HepG2 (cell line): ENCODE measurements around the gene CBX5. TPM values are rescaled to one million over a fixed set of nuclear protein-coding genes. Genes with fewer than 3 reads are reported as not detected.

ENCODE experiments used
- ATAC-seq: fragments of 200-7000 bp; cut with Tn5 transposase; 3 replicates; pipeline ENCODE4 v1.9.1; 2020; ENCODE audit warnings: mild to moderate bottlenecking, moderate library complexity
- BruUV-seq: library from RNA; stranded (reverse); fragments of 400-500 nt; replicated peaks from 2 replicates; lab custom pipeline; 2021; lab: Mats Ljungman, UMichigan
- CTCF ChIA-PET: fragments of 300-600 bp; formaldehyde crosslinking; extraction: SDS; loops from one replicate; lab custom pipeline; 2021; ENCODE audit warnings: low total read pairs, inconsistent platforms, low intra/inter-chr PET ratio; lab: Yijun Ruan, JAX
- POLR2A ChIA-PET: fragments of 350-600 bp; sonication (Branson Sonifier 250); formaldehyde crosslinking; loops from one replicate; lab custom pipeline; 2020; ENCODE audit warnings: antibody characterized with exemption, inconsistent platforms; lab: Yijun Ruan, JAX
- DNase-seq: peaks from one replicate; pipeline ENCODE4 v3.0.0-alpha.2; 2015; ENCODE audit warnings: low spot score
- FAIRE-seq: peaks from 3 replicates; lab custom pipeline; 2011; peaks lifted over from hg19 to GRCh38; lab: Jason Lieb, UNC
- H2AFZ ChIP-seq: one replicate; pipeline ENCODE4 v1.6.1; 2011; ENCODE audit warnings: low read length, inconsistent platforms
- H3K27ac ChIP-seq: fragments of 300-600 bp; 3 replicates; pipeline ENCODE4 v1.8.0; 2011; ENCODE audit warnings: mixed run types, mild to moderate bottlenecking, mixed read lengths, low read length, inconsistent platforms; ENCODE audit not compliant: insufficient read depth; ENCODE audit errors: extremely low read length
- H3K27me3 ChIP-seq, 2 experiments: fragments of 200-600 bp in 1 of 2; 2 replicates in 1 of 2; 3 replicates in 1 of 2; pipeline versions ENCODE4 v1.6.0 to v1.8.0; 2011; ENCODE audit warnings: low read length in 2 of 2, mild to moderate bottlenecking in 2 of 2, moderate library complexity in 2 of 2, inconsistent platforms in 1 of 2; ENCODE audit not compliant: insufficient read depth in 2 of 2, control insufficient read depth in 1 of 2
- H3K36me3 ChIP-seq, 2 experiments: fragments of 200-600 bp in 1 of 2; replicated peaks in 1 of 2; 2 replicates in 1 of 2; 3 replicates in 1 of 2; pipeline versions ENCODE4 v1.5.1 to v1.8.0; 2011; ENCODE audit warnings: low read length in 2 of 2, inconsistent platforms in 1 of 2; ENCODE audit not compliant: insufficient read depth in 2 of 2, control insufficient read depth in 1 of 2
- H3K4me1 ChIP-seq: 2 replicates; pipeline ENCODE4 v1.5.1; 2012; ENCODE audit warnings: low read length, inconsistent platforms; ENCODE audit not compliant: insufficient read depth
- H3K4me2 ChIP-seq: 2 replicates; pipeline ENCODE4 v1.6.0; 2011; ENCODE audit warnings: low read depth, low read length, inconsistent platforms
- H3K4me3 ChIP-seq, 3 experiments: fragments of 200-600 bp in 1 of 3; sonication (generic), shearing (Covaris generic) in 1 of 3; replicated peaks in 1 of 3; 2 replicates each; pipeline ENCODE4 v1.5.1; 2011 to 2016; ENCODE audit warnings: low read length in 3 of 3, inconsistent platforms in 2 of 3, low read depth in 2 of 3, mild to moderate bottlenecking in 2 of 3, control low read depth in 1 of 3, mixed read lengths in 1 of 3; ENCODE audit not compliant: insufficient read depth in 1 of 3
- H3K79me2 ChIP-seq: one replicate; pipeline ENCODE4 v1.6.1; 2011; ENCODE audit warnings: low read length, inconsistent platforms; ENCODE audit not compliant: insufficient read depth
- H3K9ac ChIP-seq: 2 replicates; pipeline ENCODE4 v1.6.0; 2011; ENCODE audit warnings: mild to moderate bottlenecking, low read depth, low read length, inconsistent platforms; ENCODE audit not compliant: insufficient read depth
- H3K9me3 ChIP-seq: 2 replicates; pipeline ENCODE4 v1.5.1; 2012; ENCODE audit warnings: mild to moderate bottlenecking, low read length
- H4K20me1 ChIP-seq: 2 replicates; pipeline ENCODE4 v1.6.0; 2011; ENCODE audit warnings: inconsistent platforms, mild to moderate bottlenecking, low read length, moderate library complexity; ENCODE audit not compliant: insufficient read depth
- CBX1 ChIP-seq: IDR thresholded peaks from one replicate; pipeline ENCODE4 v1.6.1; 2016; ENCODE audit warnings: antibody characterized with exemption, low read depth
- CBX2 ChIP-seq, 2 experiments: fragments of 200-600 bp in 1 of 2; sonication (generic); formaldehyde crosslinking in 1 of 2; IDR thresholded peaks; 2 replicates each; pipeline versions ENCODE4 v1.7.0 to v1.8.1; 2018 to 2022; ENCODE audit warnings: low read depth in 2 of 2, low read length in 1 of 2, mild to moderate bottlenecking in 1 of 2, missing genetic modification reagents in 1 of 2
- GABPB1 ChIP-seq: IDR thresholded peaks from 2 replicates; pipeline ENCODE4 v1.6.1; 2016; ENCODE audit warnings: mild to moderate bottlenecking, missing genetic modification reagents, moderate library complexity, missing compliant biosample characterization
- NR2F6 ChIP-seq, 2 experiments: IDR thresholded peaks; 2 replicates each; pipeline ENCODE4 v1.6.1; 2016; ENCODE audit warnings: antibody characterized with exemption in 1 of 2, mild to moderate bottlenecking in 1 of 2
- RNF219 ChIP-seq: sonication (generic); formaldehyde crosslinking; IDR thresholded peaks from 2 replicates; pipeline ENCODE4 v1.5.0; 2020; ENCODE audit warnings: mild to moderate bottlenecking, missing genetic modification reagents
- RXRB ChIP-seq: IDR thresholded peaks from 2 replicates; pipeline ENCODE4 v1.6.1; 2016; ENCODE audit warnings: borderline replicate concordance, missing genetic modification reagents, missing compliant biosample characterization
- ZNF772 ChIP-seq: sonication (generic); formaldehyde crosslinking; IDR thresholded peaks from 2 replicates; pipeline ENCODE4 v1.5.0; 2020; ENCODE audit warnings: mild to moderate bottlenecking, missing genetic modification reagents
- ZXDC ChIP-seq: sonication (generic); formaldehyde crosslinking; IDR thresholded peaks from 2 replicates; pipeline ENCODE4 v1.5.0; 2020; ENCODE audit warnings: mild to moderate bottlenecking, missing genetic modification reagents
- WGBS: methylation state at CpG from one replicate; pipeline ENCODE4 v1.1.6; 2017; ENCODE audit warnings: low lambda C conversion rate; 5-methylcytosine and 5-hydroxymethylcytosine counted together
- in situ Hi-C: cut with HindIII; loops from 2 replicates; pipeline ENCODE4 v1.10.0; 2017; ENCODE audit warnings: low pct_unique_long_range_greater_than_20kb; ENCODE audit not compliant: extremely low pct_ligation_motif_present
- intact Hi-C: fragments of 100-400 bp; cut with micrococcal nuclease; formaldehyde crosslinking; loops from one replicate; pipeline ENCODE4 v1.10.0; 2022; ENCODE audit not compliant: unreplicated experiment
- polyA plus RNA-seq, 8 experiments: library from polyadenylated mRNA; depleted of rRNA in 3 of 8; stranded (reverse) in 7 of 8; unstranded in 1 of 8; fragments of >200 nt; fragmentation: Illumina TruSeq in 4 of 8; extraction: Trizol in 4 of 8; gene quantifications; 2 replicates each; pipeline versions ENCODE4 v1.2.1 to v1.2.3, GENCODE V29; 2011 to 2016; ENCODE audit warnings: low read depth in 4 of 8, missing spikeins in 1 of 8, mixed read lengths in 1 of 8; ENCODE audit not compliant: insufficient read depth in 1 of 8
- total RNA-seq, 5 experiments: library from RNA; depleted of rRNA; stranded (reverse); fragments of >200 nt; fragmentation: Illumina TruSeq; extraction: Trizol; gene quantifications; 2 replicates each; pipeline ENCODE4 v1.2.3, GENCODE V29; 2016; ENCODE audit warnings: low read depth in 1 of 5
- TF ChIP-seq, protein P1 (sequence below): sonication (generic); formaldehyde crosslinking; IDR thresholded peaks from 2 replicates; pipeline ENCODE4 v1.4.0; 2020; ENCODE audit warnings: mild to moderate bottlenecking, missing genetic modification reagents
- TF ChIP-seq, protein P2 (sequence below): sonication (generic); formaldehyde crosslinking; IDR thresholded peaks from 2 replicates; pipeline ENCODE4 v1.4.0; 2020; ENCODE audit warnings: missing genetic modification reagents, low read depth, mild to moderate bottlenecking, borderline replicate concordance
- TF ChIP-seq, protein P3 (sequence below): sonication (generic); formaldehyde crosslinking; IDR thresholded peaks from 2 replicates; pipeline ENCODE4 v1.4.0; 2020; ENCODE audit warnings: missing genetic modification reagents, borderline replicate concordance

Gene CBX5
- total and polyA plus RNA-seq, 2 of the 13 experiments (the other 11 are each of a cell fraction or from before 2014, with no cell fraction given) = 16.0 to 22.2 TPM

DNA sequence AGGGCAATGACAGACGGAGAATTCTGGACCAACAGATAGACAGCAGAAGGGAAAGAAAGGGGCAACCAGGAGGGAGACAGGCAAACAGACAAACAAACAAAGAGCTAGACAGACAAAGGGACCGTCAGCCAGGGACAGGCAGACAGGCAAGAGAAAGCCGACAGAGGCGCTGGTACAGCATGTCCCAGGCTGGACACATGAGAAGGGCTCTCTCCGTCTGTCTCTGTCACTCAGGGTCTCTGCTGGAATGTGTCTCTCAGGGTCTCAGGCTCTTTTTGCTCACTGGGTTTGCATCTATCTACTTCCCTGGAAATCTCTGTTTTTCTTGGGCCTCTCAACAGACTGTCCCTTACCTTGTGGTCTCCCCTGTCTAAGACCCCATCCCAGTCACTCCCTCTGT lies 82.9 kb downstream of the CBX5 start:
- in situ Hi-C loops (no loop called here), intact Hi-C loops (no loop called here)
- WGBS = 8% methylated on average over 5 of the region's 5 CpGs
- no peak overlapping the region for H3K9ac ChIP-seq
- no peaks in the 10 kb centered on the region for H4K20me1 ChIP-seq
- FAIRE-seq (no peak), ATAC-seq (0 out of 3 replicates have a peak, but pooled peaks have one; percentile 22), DNase-seq (no peak)
- H3K4me3 ChIP-seq = no peak overlapping the region
- no peak overlapping the region for H3K27ac ChIP-seq
- ChIA-PET CTCF (no interaction called here), POLR2A (no interaction called here)
- no peaks in the 10 kb centered on the region for H3K79me2 ChIP-seq
- no peaks in the 10 kb centered on the region for H3K9me3 ChIP-seq
- H3K4me1 ChIP-seq = peaks cover 14% of the 10 kb centered on the region
- BruUV-seq = no TSS peak
- H2AFZ ChIP-seq = no peak overlapping the region
- H3K27me3 ChIP-seq = peaks cover 0 to 36% of the 10 kb centered on the region in 2 experiments; a peak in 3 of 5 replicates
- no peaks in the 10 kb centered on the region for H3K36me3 ChIP-seq
- no peak overlapping the region for H3K4me2 ChIP-seq
- TF ChIP-seq RXRB (CRISPR knock-in tag) (no peak), NR2F6 (IDR thresholded peaks at IDR 0.05) (no peak), NR2F6 (CRISPR knock-in tag; IDR thresholded peaks at IDR 0.05) (no peak), GABPB1 (no peak), RNF219 (CRISPR knock-in tag) (no peak), CBX2 (IDR thresholded peaks at IDR 0.05; ENCODE audit: low read depth, low read length) (no peak), CBX2 (CRISPR knock-in tag; IDR thresholded peaks at IDR 0.05; ENCODE audit: low read depth) (no peak), ZNF772 (CRISPR knock-in tag) (no peak), ZXDC (CRISPR knock-in tag) (no peak), CBX1 (no peak)
- TF ChIP-seq, protein P1, sequence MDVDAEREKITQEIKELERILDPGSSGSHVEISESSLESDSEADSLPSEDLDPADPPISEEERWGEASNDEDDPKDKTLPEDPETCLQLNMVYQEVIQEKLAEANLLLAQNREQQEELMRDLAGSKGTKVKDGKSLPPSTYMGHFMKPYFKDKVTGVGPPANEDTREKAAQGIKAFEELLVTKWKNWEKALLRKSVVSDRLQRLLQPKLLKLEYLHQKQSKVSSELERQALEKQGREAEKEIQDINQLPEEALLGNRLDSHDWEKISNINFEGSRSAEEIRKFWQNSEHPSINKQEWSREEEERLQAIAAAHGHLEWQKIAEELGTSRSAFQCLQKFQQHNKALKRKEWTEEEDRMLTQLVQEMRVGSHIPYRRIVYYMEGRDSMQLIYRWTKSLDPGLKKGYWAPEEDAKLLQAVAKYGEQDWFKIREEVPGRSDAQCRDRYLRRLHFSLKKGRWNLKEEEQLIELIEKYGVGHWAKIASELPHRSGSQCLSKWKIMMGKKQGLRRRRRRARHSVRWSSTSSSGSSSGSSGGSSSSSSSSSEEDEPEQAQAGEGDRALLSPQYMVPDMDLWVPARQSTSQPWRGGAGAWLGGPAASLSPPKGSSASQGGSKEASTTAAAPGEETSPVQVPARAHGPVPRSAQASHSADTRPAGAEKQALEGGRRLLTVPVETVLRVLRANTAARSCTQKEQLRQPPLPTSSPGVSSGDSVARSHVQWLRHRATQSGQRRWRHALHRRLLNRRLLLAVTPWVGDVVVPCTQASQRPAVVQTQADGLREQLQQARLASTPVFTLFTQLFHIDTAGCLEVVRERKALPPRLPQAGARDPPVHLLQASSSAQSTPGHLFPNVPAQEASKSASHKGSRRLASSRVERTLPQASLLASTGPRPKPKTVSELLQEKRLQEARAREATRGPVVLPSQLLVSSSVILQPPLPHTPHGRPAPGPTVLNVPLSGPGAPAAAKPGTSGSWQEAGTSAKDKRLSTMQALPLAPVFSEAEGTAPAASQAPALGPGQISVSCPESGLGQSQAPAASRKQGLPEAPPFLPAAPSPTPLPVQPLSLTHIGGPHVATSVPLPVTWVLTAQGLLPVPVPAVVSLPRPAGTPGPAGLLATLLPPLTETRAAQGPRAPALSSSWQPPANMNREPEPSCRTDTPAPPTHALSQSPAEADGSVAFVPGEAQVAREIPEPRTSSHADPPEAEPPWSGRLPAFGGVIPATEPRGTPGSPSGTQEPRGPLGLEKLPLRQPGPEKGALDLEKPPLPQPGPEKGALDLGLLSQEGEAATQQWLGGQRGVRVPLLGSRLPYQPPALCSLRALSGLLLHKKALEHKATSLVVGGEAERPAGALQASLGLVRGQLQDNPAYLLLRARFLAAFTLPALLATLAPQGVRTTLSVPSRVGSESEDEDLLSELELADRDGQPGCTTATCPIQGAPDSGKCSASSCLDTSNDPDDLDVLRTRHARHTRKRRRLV (CRISPR knock-in tag) = no peak
- TF ChIP-seq, protein P2, sequence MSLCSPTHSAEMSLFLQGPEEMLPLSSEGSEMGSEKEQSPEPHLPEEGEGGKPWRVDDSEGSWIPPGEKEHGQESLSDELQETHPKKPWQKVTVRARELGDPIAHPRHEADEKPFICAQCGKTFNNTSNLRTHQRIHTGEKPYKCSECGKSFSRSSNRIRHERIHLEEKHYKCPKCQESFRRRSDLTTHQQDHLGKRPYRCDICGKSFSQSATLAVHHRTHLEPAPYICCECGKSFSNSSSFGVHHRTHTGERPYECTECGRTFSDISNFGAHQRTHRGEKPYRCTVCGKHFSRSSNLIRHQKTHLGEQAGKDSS (CRISPR knock-in tag) = no peak
- TF ChIP-seq, protein P3, sequence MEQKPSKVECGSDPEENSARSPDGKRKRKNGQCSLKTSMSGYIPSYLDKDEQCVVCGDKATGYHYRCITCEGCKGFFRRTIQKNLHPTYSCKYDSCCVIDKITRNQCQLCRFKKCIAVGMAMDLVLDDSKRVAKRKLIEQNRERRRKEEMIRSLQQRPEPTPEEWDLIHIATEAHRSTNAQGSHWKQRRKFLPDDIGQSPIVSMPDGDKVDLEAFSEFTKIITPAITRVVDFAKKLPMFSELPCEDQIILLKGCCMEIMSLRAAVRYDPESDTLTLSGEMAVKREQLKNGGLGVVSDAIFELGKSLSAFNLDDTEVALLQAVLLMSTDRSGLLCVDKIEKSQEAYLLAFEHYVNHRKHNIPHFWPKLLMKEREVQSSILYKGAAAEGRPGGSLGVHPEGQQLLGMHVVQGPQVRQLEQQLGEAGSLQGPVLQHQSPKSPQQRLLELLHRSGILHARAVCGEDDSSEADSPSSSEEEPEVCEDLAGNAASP (CRISPR knock-in tag) = no peak
